DMS53 treated with DMSO at 0.1 percent for 48 hours (cell line): ENCODE results near the gene STRA6.
"Not testable (repeated sequence)": the region's sequence is repeated elsewhere in the genome, so short reads cannot be mapped to it uniquely, and the experiment has no call there.

Experiments
- DNase-seq: peaks from one replicate; lab custom pipeline; 2025; ENCODE audit not compliant: unreplicated experiment; lab: John Stamatoyannopoulos, UW

Gene STRA6

DNA sequence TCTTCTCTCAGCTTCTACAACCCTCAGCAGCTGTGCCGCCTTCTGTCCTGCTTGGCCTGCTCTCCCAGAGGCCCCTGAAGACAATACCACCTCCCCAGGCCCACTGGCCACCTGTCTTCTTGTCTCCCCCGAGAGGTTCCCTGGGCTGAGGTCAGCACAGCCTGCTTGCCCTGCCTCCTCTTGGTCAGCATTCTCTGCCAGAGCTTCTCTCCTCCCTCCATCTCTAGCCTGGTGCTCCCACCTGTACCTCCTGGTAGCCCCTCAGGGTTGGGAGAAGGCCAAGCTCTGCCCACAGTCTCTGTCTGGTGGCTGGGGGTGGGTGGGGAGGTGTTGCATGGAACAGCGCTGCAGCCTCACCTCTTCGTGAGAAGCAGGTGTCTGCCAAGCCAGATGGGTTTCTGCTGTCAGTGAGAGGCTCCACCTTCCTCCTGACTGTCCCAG lies 34.7 kb downstream of the STRA6 start:
- no peak for DNase-seq

GRCh38 chr15:74165461-74165860 lies 37.1 kb downstream of the STRA6 start:
- DNase-seq: no peak

GRCh38 chr15:74162195-74162536 lies 40.4 kb downstream of the STRA6 start:
- DNase-seq: not testable (repeated sequence)

DNA sequence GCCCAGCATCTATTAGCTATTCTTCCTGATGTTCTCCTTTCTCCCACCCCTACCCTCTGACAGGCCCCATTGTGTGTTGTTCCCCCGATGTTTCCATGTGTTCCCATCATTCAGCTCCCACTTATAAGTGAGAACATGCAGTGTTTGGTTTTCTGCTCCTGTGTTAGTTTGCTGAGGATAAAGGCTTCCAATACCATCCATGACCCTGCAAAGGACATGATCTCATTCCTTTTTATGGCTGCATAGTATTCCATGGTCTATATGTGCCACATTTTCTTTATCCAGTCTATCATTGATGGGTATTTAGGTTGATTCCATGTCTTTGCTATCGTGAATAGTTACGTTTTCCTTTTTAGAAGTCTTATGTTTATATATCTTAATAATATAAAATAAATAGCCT lies 42.2 kb downstream of the STRA6 start:
- not testable (repeated sequence) for DNase-seq

DNA sequence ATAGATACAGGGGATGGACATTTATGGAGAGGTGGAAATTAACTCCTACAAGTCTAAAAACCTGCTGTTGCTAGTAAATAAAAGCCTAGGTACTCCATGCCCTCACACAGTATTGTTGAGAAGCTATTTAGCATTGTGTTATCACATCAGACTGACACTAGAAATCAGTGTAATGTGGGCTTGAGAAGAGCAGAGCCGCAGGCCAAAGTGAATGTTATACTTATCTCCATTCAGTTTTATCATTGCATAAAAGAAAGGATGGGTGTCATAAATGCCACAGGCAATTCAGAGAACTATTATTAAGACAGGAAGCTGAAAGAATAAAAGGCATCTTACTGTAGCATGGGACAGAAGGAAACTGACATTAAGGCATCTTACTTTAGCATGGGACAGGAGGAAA lies 42.8 kb downstream of the STRA6 start:
- no peak for DNase-seq

- DNase-seq: no peak
These were observed 43.5 kb downstream of the STRA6 start for GRCh38 chr15:74158855-74159650.

- no peak for DNase-seq
These were observed 44.4 kb downstream of the STRA6 start for GRCh38 chr15:74157868-74158827.

DNA sequence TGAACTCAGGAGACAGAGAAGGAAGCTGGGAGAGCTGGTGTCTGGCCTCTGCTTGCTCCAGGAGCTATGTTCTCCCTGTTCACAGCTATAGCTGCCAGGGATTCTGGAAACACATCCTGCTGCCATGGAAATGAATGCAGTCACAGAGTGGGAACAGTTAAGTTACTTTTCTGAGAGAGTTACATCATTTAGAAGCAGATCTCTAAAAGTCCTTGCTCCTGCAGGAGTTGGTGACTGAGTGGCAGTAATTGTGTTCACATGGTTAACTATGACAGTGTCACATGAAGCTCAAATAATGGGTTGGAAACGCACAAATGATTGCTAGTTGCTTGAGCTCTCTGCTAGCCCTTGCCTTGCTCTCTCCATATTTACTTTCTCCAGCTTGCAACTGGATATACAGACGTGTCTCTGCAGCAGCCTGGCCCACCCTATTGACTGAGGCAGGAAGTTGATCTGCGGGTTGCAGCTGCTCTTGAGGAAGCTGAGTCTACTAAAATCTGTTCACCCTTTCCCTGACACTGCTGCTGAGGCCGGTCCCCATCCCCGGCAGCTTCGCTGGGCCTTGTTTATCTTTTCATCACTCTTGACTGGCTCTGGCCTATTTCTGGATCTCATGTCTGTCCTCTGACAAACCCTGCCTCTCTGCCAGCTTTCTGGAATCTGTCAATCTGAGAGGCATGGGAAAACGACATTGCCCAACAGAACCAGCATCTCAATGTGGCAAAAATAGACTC lies 45.7 kb downstream of the STRA6 start:
- peak; percentile 32 for DNase-seq

DNA sequence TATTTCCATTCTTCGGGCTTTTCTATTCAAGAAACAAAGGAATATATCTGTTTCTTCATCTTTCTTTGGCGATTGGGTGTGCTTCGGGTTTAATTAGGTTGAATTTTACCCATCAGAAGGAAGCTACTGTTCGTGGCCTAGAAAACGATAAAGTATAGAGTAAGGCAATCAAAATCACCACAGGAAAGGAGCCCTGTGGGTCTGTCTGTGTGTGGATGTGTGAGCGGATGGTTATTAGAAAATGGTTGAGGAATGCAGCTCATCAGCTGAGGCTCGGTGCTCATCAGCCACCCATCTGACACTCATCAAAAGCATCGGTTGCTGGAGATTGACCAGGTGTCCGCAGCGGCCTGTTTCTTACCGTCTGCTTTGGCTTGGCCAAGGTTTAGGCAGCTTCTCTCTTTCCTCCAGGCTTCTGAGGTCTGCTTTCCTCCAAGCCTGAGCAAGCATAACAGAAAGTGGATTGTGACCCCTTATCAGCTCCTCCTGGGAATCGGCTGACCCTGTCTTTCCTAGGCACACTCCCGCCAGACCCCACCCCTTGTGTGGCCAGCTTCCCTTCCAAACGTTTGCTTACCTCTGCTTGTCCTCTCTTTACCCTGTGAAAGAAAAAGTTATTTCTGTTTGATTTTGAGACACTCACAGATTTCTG lies 46.7 kb downstream of the STRA6 start:
- no peak for DNase-seq

- DNase-seq: no peak
These were observed 55.5 kb downstream of the STRA6 start for GRCh38 chr15:74147051-74147450.

GRCh38 chr15:74146277-74146800 lies 56.2 kb downstream of the STRA6 start:
- no peak for DNase-seq

- peak; percentile 13 for DNase-seq
These were observed 58.3 kb downstream of the STRA6 start for GRCh38 chr15:74144153-74144775.

DNA sequence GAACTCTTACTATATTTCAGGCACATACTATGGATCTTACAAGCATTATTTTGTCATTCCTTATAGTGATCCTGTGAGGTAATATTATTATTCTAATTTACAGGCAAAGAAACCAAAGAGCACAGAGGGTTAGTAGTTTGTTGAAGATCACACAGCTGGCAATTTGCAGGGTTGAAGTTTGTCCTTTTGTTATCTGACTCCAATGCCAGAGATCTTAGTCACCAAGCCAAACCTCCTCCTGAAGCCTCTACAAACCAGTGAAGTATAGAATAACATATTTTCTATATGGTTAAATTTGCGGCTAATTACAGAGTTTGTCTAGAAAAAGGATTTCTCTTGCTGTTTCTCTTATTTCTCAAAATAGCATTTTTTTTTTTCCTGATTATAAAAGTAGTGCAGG lies 61.0 kb downstream of the STRA6 start:
- no peak for DNase-seq

DNA sequence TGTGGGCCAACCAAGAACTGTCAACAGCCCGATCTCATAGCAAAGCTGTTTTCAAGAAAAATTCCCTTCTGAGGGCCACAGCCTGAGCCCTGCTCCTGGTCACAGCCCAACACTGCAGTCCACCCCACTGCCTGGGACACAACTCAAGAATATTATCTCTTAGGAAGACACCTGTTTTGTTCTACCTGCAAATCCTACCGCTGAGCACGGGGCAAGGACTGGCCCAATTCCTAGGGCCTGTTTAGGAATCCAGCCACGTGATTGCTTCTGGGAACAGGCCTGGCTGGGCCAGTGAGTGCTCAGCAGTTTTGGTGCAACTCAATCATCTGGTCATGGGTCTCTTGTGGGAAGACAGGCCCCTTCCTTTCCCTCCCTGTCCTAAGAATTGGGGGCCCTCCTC lies 63.9 kb downstream of the STRA6 start:
- DNase-seq: no peak

GRCh38 chr15:74137537-74137894 lies 65.1 kb downstream of the STRA6 start:
- no peak for DNase-seq

DNA sequence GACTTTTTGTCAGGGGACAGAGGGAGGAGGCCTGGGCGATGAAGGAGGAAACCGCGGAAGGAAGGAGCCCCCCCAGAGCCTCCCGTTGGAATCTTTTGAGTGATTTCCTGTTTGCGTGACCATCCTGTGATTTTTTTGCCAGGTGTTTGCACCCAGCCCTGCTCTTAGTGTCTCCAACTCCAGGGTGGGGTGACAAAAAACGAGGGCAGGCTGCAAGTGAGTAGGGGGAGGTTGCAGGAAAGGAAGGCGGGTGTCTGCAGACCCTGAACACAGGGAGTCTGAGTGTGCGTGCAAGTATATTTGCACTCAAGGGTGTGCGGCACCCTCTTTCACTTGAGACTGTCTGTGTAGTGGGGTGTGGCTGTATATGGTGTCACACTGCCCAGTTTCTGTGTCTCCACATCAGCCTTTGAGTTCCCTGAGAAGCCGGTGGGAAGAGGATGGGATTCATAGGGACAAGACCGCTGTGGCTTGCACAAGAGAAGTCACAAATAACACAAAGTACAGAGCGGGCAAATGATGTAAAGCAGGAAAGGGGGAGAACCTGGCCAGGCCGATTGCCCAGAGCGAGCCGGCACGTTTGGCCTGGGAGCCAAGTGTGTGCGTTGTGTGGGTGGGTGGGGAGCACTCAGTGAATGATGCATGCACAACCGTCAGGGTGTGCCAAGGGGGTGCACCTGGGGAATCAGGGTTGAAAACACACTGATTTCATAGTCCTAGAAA lies 65.6 kb downstream of the STRA6 start:
- no peak for DNase-seq

- no peak for DNase-seq
These were observed 66.1 kb downstream of the STRA6 start for GRCh38 chr15:74136540-74136813.

- DNase-seq: no peak
These were observed 67.5 kb downstream of the STRA6 start for GRCh38 chr15:74135041-74135565.

- peak; percentile 73 for DNase-seq
These were observed 68.1 kb downstream of the STRA6 start for GRCh38 chr15:74134387-74135027.
